NT2/D1 (cell line): ENCODE measurements around the gene SHOC1.
"Not testable (repeated sequence)": the region's sequence is repeated elsewhere in the genome, so short reads cannot be mapped to it uniquely, and the experiment has no call there.

Experiments
- DNase-seq: peaks from one replicate; pipeline ENCODE4 v3.0.0-alpha.2; 2011; ENCODE audit warnings: low read depth, low spot score
- H3K27me3 ChIP-seq: 2 replicates; pipeline ENCODE4 v1.6.0; 2011; ENCODE audit warnings: mild to moderate bottlenecking; ENCODE audit not compliant: insufficient read length, insufficient read depth
- H3K36me3 ChIP-seq: 2 replicates; pipeline ENCODE4 v1.6.1; 2011; ENCODE audit warnings: mild to moderate bottlenecking, low read length, mixed read lengths; ENCODE audit not compliant: insufficient read depth, insufficient read length
- H3K4me1 ChIP-seq: 2 replicates; pipeline ENCODE4 v1.5.1; 2011; ENCODE audit not compliant: insufficient read depth, insufficient read length
- H3K4me3 ChIP-seq: 2 replicates; pipeline ENCODE4 v1.5.1; 2011; ENCODE audit warnings: low read depth; ENCODE audit not compliant: insufficient read length
- H3K9ac ChIP-seq: 2 replicates; pipeline ENCODE4 v1.6.0; 2011; ENCODE audit warnings: low read depth; ENCODE audit not compliant: insufficient read length
- H3K9me3 ChIP-seq: 2 replicates; pipeline ENCODE4 v1.5.1; 2011; ENCODE audit warnings: mild to moderate bottlenecking, low read length; ENCODE audit not compliant: insufficient read depth
- SUZ12 ChIP-seq: IDR thresholded peaks from 2 replicates; pipeline ENCODE4 v1.6.1; 2011; ENCODE audit not compliant: insufficient read length, insufficient read depth; ENCODE audit errors: extremely low read depth
- YY1 ChIP-seq: IDR thresholded peaks from 2 replicates; pipeline ENCODE4 v1.6.1; 2011; ENCODE audit not compliant: insufficient read length, insufficient read depth
- ZNF274 ChIP-seq: IDR thresholded peaks from 2 replicates; pipeline ENCODE4 v1.6.1; 2011; ENCODE audit warnings: mild to moderate bottlenecking, low read depth, low read length

The SHOC1 gene

DNA sequence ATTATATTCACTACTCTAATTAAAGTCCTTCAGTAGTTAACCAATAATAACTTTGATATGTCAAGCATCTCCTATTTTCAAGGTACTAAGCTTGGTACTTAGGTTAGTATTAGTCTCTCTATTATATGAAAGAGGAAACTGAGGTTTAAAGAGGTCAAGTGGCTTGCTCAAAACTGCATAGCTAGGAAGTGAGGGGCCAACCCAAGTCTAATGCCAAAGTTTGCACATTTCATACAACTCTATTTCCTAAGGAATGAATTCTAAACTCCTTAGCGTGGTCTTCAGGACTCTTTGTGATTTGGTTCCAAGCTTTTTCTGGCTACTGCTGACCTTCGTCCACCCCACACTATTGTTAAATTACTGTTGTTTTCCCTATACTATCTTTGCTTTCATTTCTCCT is 9.9 kb upstream of the SHOC1 start:
- TF ChIP-seq ZNF274 (no peak), YY1 (no peak), SUZ12 (no peak)
- Histone ChIP-seq H3K9ac (no peak overlapping the region), H3K4me3 (no peak overlapping the region), H3K27me3 (no peaks in the 10 kb centered on the region), H3K4me1 (no peaks in the 10 kb centered on the region), H3K9me3 (no peaks in the 10 kb centered on the region), H3K36me3 (no peaks in the 10 kb centered on the region)
- DNase-seq: no peak

- no peak overlapping the region for H3K4me3 ChIP-seq
- H3K4me1 ChIP-seq: no peaks in the 10 kb centered on the region
- no peaks in the 10 kb centered on the region for H3K27me3 ChIP-seq
- no peak for DNase-seq
- H3K9ac ChIP-seq: no peak overlapping the region
- H3K36me3 ChIP-seq: no peaks in the 10 kb centered on the region
- TF ChIP-seq ZNF274 (no peak), SUZ12 (no peak), YY1 (no peak)
- no peaks in the 10 kb centered on the region for H3K9me3 ChIP-seq
Observed at GRCh38 chr9:111803924-111804323, 9.2 kb upstream of the SHOC1 start.

- no peak for DNase-seq
- Histone ChIP-seq H3K4me3 (no peak overlapping the region), H3K27me3 (no peaks in the 10 kb centered on the region), H3K4me1 (no peaks in the 10 kb centered on the region), H3K9ac (no peak overlapping the region), H3K9me3 (no peaks in the 10 kb centered on the region), H3K36me3 (no peaks in the 10 kb centered on the region)
- TF ChIP-seq ZNF274 (no peak), SUZ12 (no peak), YY1 (no peak)
Observed at GRCh38 chr9:111799915-111800526, 5.3 kb upstream of the SHOC1 start.

- H3K4me3 ChIP-seq: no peak overlapping the region
- no peaks in the 10 kb centered on the region for H3K36me3 ChIP-seq
- no peaks in the 10 kb centered on the region for H3K27me3 ChIP-seq
- no peaks in the 10 kb centered on the region; the same call in 1 of the 2 replicates for H3K9me3 ChIP-seq
- no peak for DNase-seq
- TF ChIP-seq YY1 (no peak), SUZ12 (no peak), ZNF274 (no peak)
- H3K4me1 ChIP-seq: no peaks in the 10 kb centered on the region
- H3K9ac ChIP-seq: no peak overlapping the region
Observed at GRCh38 chr9:111799506-111799905, 4.8 kb upstream of the SHOC1 start.

GRCh38 chr9:111798786-111799185 is 4.0 kb upstream of the SHOC1 start:
- Histone ChIP-seq H3K9ac (no peak overlapping the region), H3K36me3 (no peaks in the 10 kb centered on the region), H3K4me3 (no peak overlapping the region), H3K27me3 (no peaks in the 10 kb centered on the region), H3K9me3 (no peaks in the 10 kb centered on the region; the same call in 1 of the 2 replicates), H3K4me1 (no peaks in the 10 kb centered on the region)
- TF ChIP-seq SUZ12 (no peak), YY1 (no peak), ZNF274 (no peak)
- no peak for DNase-seq

DNA sequence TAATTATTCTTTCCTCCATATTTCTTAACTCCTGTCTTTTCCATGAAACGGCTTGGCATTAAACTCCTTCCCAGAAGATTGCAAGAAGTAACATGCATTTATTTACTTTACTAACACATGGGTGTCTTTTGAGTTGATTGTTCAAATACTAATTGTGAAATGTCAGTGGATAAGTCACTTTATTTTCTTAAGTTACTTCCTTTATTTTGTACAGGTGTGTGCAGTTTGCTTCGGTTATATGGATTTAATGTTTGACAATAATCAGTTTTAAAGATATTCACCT is 761 bp upstream of the SHOC1 start:
- TF ChIP-seq ZNF274: no peak
- no peak for TF ChIP-seq YY1
- no peak for TF ChIP-seq SUZ12
- no peak for DNase-seq
- no peak overlapping the region for H3K9ac ChIP-seq

DNA sequence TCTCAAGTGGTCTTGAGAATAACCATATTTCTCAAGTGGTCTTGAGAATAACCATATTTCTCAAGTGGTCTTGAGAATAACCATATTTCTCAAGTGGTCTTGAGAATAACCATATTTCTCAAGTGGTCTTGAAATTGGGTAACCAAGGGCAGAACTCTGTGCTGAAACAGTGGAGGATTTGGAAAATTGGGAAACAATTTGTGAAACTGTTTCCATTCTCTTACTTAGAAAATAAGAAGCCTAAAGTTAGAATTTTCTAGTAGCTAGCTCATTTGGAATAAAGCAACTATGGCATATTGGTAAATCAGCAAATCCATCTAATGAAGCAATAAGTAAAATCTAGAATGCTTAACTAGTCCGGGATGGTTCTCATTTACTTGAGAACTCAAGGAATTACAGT is 2.9 kb downstream of the SHOC1 start:
- not testable (repeated sequence) for H3K4me3 ChIP-seq, H3K4me1 ChIP-seq, H3K36me3 ChIP-seq, H3K9me3 ChIP-seq, DNase-seq, H3K9ac ChIP-seq, H3K27me3 ChIP-seq

More for the DNA sequence above, 761 bp upstream of the SHOC1 start:
- H3K4me1 ChIP-seq: no peaks in the 10 kb centered on the region
- H3K9me3 ChIP-seq: no peaks in the 10 kb centered on the region; the same call in 1 of the 2 replicates
- no peaks in the 10 kb centered on the region for H3K27me3 ChIP-seq
- no peak overlapping the region for H3K4me3 ChIP-seq
- no peaks in the 10 kb centered on the region for H3K36me3 ChIP-seq

GRCh38 chr9:111789881-111790280 is 4.9 kb downstream of the SHOC1 start:
- H3K9me3 ChIP-seq: peaks cover 12% of the 10 kb centered on the region
- H3K9ac ChIP-seq: no peak overlapping the region
- no peaks in the 10 kb centered on the region for H3K4me1 ChIP-seq
- no peak for TF ChIP-seq ZNF274
- no peak for TF ChIP-seq YY1
- no peak for TF ChIP-seq SUZ12
- DNase-seq: no peak
- no peak overlapping the region for H3K4me3 ChIP-seq
- no peaks in the 10 kb centered on the region for H3K27me3 ChIP-seq
- H3K36me3 ChIP-seq: no peaks in the 10 kb centered on the region
